Measurements from ENCODE around the gene ORAI3. TPM values are rescaled to one million over a fixed set of nuclear protein-coding genes. Genes with fewer than 3 reads are reported as not detected.
A peak's percentile ranks its signal among the peaks of the same experiment; 100 is the strongest.

The ORAI3 gene
- total RNA-seq, 4 donors from 2014 or later, result 32.9 to 49.5 (median 40.2) TPM

- WGBS, 2 donors, result 78 to 90% methylated on average over 2 of the region's 2 CpGs
- TF ChIP-seq CTCF (IDR thresholded peaks at IDR 0.05) (no peak), POLR2A (IDR thresholded peaks at IDR 0.05) (no peak)
- H3K27me3 ChIP-seq, result no peaks in the 10 kb centered on the region
- H3K27ac ChIP-seq, result no peak overlapping the region
- H3K9me3 ChIP-seq, result no peaks in the 10 kb centered on the region
- H3K4me1 ChIP-seq, result peaks cover 9 to 10% of the 10 kb centered on the region in 2 donors
- H3K4me3 ChIP-seq (replicated peaks in 1 of 3), result no peak overlapping the region
- intact Hi-C loops (cut with DNase I), result loop anchor here (2.0 kb wide), 1 partner anchor 76 kb away; no protein-coding TSS in a partner anchor
- no peak for DNase-seq
- H3K36me3 ChIP-seq, result no peaks in the 10 kb centered on the region
Observed at GRCh38 chr16:30920891-30921290, 28.0 kb upstream of the ORAI3 start.

- 23 to 31% methylated on average over 6 of the region's 6 CpGs for WGBS, 2 donors
- intact Hi-C loops (cut with DNase I), result loop anchor here (2.0 kb wide), 1 partner anchor 77 kb away; no protein-coding TSS in a partner anchor
- H3K27ac ChIP-seq, result peak overlapping the region in 2 of 3 donors; percentile 76 to 92
- H3K27me3 ChIP-seq, result no peaks in the 10 kb centered on the region
- no peak for TF ChIP-seq POLR2A (IDR thresholded peaks at IDR 0.05)
- no peak for TF ChIP-seq CTCF (IDR thresholded peaks at IDR 0.05)
- DNase-seq, result no peak
- peak overlapping the region in 1 of 3 donors; percentile 84 for H3K4me3 ChIP-seq (replicated peaks in 1 of 3)
- peaks cover 9 to 10% of the 10 kb centered on the region in 2 donors for H3K4me1 ChIP-seq
- H3K36me3 ChIP-seq, result no peaks in the 10 kb centered on the region
- no peaks in the 10 kb centered on the region for H3K9me3 ChIP-seq
Observed at GRCh38 chr16:30921459-30921747, 27.5 kb upstream of the ORAI3 start.

GRCh38 chr16:30921748-30922419, 27.0 kb upstream of the ORAI3 start:
- Histone ChIP-seq H3K27ac (peak overlapping the region; percentile 28 to 92 (median 76)), H3K4me1 (peaks cover 9 to 10% of the 10 kb centered on the region in 2 donors), H3K27me3 (no peaks in the 10 kb centered on the region), H3K4me3 (replicated peaks in 1 of 3) (peak overlapping the region; percentile 13 to 84 (median 35)), H3K36me3 (no peaks in the 10 kb centered on the region), H3K9me3 (no peaks in the 10 kb centered on the region)
- peak; percentile 93 for DNase-seq
- TF ChIP-seq CTCF (IDR thresholded peaks at IDR 0.05), result peak; percentile 58 to 96 (median 86)
- TF ChIP-seq POLR2A (IDR thresholded peaks at IDR 0.05), result peak in 1 of 2 donors; percentile 46
- intact Hi-C loops (cut with DNase I), result loop anchor here (2.0 kb wide), 1 partner anchor 77 kb away; no protein-coding TSS in a partner anchor
- WGBS, 2 donors, result 0% methylated on average over 32 to 35 of the region's 37 CpGs

- TF ChIP-seq POLR2A (IDR thresholded peaks at IDR 0.05) (no peak), CTCF (IDR thresholded peaks at IDR 0.05) (no peak)
- no peaks in the 10 kb centered on the region for H3K27me3 ChIP-seq
- H3K27ac ChIP-seq, result peak overlapping the region; percentile 92 to 94 (median 93)
- no peaks in the 10 kb centered on the region for H3K36me3 ChIP-seq
- intact Hi-C loops (cut with DNase I), result no loop called here
- H3K9me3 ChIP-seq, result no peaks in the 10 kb centered on the region
- peak overlapping the region; percentile 18 to 84 (median 35) for H3K4me3 ChIP-seq (replicated peaks in 1 of 3)
- WGBS, 2 donors, result 0% methylated on average over 17 to 18 of the region's 42 CpGs
- peak; percentile 100 for DNase-seq
- H3K4me1 ChIP-seq, result peaks cover 9 to 10% of the 10 kb centered on the region in 2 donors
Observed at GRCh38 chr16:30922420-30922959, 26.4 kb upstream of the ORAI3 start.

- Histone ChIP-seq H3K27ac (peak overlapping the region; percentile 92 to 94 (median 93)), H3K4me1 (peaks cover 9 to 10% of the 10 kb centered on the region in 2 donors), H3K36me3 (no peaks in the 10 kb centered on the region), H3K27me3 (no peaks in the 10 kb centered on the region), H3K4me3 (replicated peaks in 1 of 3) (peak overlapping the region; percentile 9 to 84 (median 18)), H3K9me3 (no peaks in the 10 kb centered on the region)
- WGBS, 2 donors, result 1% methylated on average over 27 to 29 of the region's 33 CpGs
- DNase-seq, result peak; percentile 100
- intact Hi-C loops (cut with DNase I), result no loop called here
- TF ChIP-seq CTCF (IDR thresholded peaks at IDR 0.05), result no peak
- TF ChIP-seq POLR2A (IDR thresholded peaks at IDR 0.05), result peak in 1 of 2 donors; percentile 48
Observed at GRCh38 chr16:30922960-30923535, 25.8 kb upstream of the ORAI3 start.

All from thyroid gland (tissue), 4 donors.